Glomerular visceral epithelial cell (primary cell): Measurements from ENCODE around the gene RHOC.
A peak's percentile ranks its signal among the peaks of the same experiment; 100 is the strongest.
"Not testable (repeated sequence)": the region's sequence is repeated elsewhere in the genome, so short reads cannot be mapped to it uniquely, and the experiment has no call there.

ENCODE experiments used
- DNase-seq: peaks from one replicate; pipeline ENCODE4 v3.0.0-alpha.2; 2016; ENCODE audit errors: extremely low spot score

The RHOC gene

DNA sequence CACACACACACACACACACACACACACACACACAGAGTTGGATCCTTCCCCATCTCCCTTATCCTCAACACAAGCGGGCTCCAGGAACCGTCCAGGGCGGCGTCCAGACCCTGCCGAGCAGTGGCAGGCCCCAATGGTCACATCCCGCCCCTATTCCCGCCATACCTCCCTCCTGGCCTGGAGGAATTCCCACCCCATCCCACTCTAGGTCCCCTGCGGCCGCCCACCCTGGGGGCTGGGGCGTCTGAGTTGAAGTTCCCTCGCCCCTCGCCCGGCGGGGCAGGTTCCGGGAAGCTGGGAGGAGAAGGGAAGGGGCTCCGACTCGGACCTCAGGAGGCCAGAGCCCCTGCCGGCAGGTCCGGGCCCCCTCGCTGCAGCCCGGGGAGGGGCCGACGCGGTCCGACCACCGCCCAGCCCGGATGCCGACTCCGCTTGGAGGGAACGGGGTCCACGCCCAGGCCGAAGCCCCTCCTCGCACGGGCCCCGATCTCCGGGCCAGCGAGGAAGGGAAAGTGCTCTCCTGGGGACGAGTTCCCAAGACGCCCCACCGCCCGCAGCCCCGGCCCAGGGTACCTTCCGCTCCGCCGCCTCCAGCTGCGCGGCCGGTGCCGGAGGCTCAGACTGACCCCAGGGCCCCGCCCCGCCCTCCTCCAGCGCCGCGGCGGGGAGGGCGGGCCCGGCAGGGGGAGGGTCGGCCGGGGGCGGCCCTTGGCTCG is at the start of gene RHOC:
Gene RHOC (minus strand): TSS at position 623 of the 716 bp plus-strand sequence. CDS start 3,328 bp downstream, outside the sequence.
- DNase-seq: peak; percentile 83

DNA sequence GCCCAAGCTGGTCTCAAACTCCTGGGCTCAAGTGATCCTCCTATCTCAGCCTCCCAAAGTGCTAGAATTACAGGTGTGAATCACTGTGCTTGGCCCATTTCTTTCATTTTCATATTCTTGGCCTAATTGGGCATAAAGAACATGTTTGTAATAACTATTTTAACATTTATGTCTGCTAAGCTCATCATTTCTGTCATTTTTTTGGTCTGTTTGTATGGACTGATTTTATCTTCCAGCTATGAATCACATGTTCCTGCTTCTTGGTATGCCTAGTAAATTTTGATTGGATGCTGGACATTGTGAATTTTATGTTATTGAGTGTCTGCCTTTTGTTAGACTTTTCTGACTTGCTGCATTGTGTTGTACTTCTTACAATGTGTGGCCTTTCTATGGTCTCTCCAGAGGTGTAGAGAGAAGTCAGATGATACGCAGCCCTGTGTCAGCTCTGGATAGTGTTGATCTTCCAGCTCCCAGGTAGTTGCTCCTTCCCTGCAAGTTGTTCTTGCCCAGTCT is 47.2 kb upstream of the RHOC start:
- no peak for DNase-seq

DNA sequence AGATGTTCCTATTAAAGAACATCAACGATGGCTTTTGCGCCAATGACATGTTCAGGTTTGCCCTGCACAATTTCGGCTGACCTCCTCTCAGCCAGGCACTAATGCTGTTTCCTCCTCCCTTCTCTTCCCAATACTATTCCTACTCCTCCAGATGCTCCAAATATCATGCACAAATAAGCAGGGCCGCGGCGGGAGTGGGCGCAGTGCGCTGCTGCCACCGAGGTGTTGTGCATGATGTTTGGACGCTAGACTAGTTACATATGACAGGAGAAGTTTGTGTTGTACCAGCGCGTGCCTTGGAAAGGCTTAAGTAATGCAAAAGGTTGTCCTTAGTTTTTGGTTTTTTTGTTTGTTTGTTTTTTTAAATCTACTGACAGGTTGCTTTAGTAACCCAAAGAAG is 41.5 kb upstream of the RHOC start:
- no peak for DNase-seq

DNA sequence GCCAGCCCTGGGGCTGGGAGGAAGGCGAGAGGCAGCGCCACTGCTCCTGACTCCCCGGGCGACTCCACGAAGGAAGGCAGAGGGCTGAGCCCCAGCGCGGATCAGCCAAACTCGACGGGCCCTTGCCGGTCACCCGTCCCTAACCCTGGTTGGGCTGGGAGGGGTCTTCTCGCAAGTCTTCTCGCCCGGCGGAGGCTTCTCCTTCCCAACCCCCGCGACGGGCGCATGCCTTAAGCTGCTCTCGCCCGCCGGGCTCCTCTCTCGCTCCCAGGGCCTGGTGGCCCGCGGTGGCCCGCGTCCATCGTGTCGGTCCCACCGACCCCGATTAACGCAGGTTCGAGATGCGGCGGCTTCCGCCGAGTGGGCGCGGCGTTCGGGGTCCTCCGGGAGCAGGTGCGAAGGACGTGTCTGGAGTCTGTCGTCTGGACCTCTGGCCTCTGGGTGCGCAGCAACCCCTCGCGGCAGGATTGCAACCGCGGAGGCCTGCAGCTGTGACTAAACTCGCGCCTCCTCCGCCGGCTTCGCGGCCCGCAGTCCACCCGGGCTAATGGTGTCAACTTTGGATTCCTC is 37.2 kb upstream of the RHOC start:
- DNase-seq: no peak

DNA sequence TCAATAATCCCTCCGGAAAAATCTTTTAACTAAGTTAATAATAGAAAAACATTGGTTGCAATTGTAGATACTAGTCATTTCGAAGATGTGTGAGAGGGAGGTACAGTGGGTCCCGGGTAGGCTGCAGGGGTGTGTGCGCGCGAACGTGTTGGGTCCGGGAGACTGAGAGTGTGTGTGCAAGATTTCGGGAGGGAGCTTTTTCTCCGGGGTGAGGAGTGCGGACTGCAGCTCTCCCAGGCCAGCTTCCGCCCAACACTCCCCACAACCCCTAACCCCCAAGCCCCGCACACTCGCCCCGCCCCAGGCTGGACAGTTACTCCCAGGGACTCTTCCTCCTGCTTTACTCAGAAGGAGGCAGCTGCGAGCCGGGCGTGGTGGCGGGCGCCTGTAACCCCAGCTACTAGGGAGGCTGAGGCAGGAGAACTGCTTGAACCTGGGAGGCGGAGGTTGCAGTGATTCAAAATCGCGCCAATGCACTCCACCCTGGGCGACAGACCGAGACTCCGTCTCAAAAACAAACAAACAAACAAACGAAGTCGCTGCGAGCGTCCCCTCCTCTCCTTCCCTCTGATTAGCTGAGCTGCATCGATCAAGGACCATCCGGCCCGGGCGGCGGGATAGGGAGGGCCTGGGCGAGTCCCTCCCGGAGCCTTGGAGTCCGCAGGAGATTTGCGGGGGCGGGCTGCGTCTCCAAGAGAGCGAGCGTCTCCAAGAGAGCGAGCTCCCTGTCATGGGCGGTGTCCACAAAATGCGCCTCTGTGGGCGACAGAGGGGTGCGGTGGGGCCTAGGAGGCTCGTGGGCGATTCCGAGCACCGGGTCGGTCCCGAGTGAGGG is 36.5 kb upstream of the RHOC start:
- DNase-seq: no peak

DNA sequence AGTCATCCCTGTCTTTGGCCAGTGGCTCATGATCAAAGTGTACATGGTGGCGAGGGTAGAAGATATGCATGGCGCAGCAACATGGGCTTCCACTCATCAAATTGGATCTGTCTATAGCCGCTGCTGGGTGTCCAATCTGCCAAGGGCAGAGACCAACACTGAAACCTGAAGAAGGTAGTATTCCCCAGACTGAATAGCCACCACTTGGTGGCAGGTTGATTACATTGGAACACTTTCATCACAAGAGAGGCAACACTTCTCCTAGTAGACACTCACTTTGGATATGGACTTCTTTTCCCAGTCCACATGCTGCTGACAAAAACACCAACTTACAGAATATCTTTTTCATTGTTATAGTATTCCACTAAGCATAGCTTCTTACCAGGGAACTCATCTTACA is 30.6 kb upstream of the RHOC start:
- DNase-seq: no peak

DNA sequence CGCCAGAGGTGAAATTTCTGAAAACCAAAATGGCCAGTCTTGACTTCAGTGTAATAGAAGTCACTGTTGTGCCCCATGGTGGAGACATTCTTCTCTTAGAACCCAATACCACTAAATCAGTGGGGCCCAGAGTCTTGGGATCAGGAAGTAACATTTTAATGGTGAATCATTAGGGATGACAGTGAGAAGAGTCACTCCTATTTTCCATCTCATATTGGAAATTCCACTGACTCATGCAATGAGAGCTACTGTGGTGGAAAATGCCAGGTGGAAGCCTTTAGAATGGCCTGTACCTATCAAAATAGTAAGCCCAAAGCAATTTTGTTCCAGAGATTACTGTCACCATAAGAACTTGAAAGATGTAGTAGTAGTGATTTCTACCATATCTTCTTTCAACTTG is 28.8 kb upstream of the RHOC start:
- DNase-seq: peak; percentile 87

DNA sequence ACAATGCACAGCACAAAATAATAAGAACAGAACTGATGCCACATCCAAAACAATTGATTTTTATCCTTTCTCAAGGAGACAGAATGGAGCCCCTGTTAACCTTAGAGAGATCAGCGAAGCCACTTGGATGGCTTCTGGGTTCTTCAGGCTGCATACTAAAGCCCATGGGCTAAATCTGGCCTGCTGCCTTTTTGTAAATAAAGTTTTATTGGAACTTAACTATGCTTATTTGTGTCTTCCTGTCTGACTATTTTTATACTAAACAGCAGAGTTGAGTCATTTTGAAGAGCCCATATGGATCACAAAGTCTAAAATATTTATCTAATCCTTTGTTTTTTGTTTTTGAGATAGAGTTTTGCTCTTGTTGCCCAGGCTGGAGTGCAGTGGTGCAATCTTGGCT is 24.5 kb upstream of the RHOC start:
- no peak for DNase-seq

DNA sequence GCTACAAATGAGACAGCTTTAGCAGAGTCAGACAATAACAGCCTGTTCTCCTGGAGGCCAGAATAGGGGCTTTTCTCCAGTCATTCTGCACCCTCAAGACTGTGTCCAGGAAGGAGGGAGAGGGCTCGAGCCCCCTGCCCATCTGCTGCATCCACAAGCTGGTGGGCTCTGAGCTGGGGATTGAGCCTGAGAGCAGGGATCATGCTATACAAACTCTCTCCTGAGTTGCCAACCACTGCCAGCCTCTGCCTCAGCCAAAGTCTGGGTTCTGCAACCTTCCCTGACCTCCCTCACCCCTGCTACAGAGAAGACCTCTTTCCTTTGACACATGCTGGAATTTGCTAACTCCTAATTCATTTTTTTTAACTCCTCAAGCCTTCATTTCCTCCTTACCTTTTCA is 23.0 kb upstream of the RHOC start:
- no peak for DNase-seq

DNA sequence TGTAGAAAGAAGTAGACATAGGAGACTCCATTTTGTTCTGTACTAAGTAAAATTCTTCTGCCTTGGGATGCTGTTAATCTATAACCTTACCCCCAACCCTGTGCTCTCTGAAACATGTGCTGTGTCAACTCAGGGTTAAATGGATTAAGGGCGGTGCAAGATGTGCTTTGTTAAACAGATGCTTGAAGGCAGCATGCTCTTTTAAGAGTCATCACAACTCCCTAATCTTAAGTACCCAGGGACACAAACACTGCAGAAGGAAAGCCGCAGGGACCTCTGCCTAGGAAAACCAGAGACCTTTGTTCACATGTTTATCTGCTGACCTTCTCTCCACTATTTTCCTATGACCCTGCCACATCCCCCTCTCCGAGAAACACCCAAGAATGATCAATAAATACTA is 22.1 kb upstream of the RHOC start:
- DNase-seq: not testable (repeated sequence)

DNA sequence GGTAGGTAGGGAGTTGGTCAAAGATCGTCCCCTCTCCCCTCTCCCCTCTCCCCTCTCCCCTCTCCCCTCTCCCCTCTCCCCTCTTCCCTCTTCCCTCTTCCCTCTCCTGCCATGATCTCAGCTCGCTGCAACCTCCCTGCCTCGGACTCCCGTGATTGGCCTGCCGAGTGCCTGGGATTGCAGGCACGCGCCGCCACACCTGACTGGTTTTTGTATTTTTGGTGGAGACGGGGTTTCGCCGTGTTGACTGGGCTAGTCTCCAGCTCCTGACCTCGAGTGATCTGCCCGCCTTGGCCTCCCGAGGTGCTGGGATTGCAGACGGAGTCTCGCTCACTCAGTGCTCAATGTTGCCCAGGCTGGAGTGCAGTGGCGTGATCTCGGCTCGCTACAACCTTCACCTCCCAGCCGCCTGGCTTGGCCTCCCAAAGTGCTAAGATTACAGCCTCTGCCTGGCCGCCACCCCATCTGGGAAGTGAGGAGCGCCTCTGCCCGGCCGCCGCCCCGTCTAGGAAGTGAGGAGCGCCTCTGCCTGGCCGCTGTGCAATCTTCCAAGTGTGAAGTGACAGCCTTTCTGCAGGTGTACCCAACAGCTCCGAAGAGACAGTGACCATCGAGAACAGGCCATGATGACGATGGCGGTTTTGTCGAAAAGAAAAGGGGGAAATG is 21.5 kb upstream of the RHOC start:
- DNase-seq: not testable (repeated sequence)

DNA sequence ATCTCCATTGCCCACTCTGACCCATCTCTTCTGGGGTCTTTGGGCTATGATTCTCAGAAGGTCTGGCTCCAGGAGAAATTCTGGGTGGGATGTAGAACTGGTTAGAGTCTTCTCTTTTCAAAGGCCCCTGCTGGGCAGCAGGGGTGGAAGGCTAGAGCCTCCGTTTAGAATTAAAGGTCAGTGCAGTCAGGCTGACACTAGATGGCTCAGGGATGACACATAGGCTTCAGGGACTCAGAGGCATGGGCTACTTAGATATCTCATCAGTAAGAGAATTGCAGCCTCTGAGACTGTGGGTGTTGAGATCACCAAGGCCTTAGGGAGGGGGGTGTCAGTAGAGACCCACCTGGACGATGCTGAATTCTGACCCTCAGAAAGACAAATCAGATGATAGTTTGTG is 20.8 kb upstream of the RHOC start:
- peak; percentile 44 for DNase-seq

DNA sequence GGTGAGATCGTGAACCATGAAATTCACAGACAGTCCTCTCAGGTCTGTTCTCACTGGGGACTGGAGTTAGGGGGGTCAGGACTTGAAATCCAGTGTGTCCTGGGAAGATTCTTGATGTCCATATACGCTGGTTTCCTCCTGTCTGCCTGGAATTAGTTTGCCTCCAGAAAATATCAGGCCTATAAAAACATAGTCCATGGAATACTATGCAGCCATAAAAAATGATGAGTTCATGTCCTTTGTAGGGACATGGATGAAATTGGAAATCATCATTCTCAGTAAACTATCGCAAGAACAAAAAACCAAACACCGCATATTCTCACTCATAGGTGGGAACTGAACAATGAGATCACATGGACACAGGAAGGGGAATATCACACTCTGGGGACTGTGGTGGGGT is 17.3 kb upstream of the RHOC start:
- not testable (repeated sequence) for DNase-seq

DNA sequence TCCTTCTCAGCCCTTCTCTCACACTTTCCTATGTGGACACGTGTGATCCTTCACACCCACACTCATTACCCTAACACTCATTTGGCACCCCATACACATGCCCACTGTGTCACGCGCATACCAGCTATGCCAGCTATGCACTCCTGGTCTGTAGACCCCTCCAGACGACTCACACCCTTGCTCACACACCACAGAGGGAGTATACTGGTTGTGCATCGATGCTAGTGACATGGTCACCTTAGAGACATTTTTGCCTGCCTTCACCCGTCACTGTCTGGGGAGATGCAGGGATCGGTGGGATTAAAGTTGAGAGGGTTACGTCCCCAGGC is 16.5 kb upstream of the RHOC start:
- no peak for DNase-seq

DNA sequence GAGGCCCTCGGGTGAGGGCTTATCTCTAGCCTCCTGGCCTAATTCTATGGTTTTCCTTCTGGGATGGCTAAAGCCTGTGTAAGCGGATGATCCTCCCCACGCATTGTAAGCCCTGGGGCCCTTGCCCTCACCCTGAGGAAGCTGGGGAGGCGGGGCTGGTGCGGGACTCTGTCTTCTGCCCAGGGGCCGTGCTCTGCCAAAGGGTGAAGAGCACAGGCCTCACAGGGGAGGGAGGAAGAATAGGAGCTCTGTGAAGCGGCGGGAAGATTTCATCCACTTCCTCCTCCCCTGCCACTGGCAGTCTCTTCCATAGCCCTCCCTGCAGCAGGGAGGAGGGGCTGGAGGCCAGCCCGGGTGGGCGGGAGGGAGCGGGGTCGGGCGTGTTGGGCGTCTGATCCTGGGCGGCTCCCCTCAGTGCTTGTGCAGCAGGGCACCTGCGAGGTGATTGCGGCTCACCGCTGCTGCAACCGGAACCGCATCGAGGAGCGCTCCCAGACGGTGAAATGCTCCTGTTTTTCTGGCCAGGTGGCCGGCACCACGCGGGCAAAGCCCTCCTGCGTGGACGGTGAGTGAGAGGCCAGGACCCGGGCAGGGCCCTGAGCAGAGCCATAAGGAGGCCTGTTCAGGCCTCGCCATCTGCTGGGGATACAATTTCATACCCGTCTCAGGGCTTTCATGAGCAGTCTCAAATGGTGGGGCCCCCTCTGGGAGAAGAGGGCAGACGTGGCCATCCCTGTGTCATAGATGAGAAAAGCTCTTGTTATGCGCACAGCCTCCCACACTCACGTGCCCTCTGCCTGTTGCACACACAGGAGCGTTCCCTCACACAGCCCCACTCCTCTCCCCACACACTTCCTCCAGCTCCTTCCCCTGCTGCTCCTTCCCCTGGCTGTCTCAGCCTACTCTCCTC is 15.9 kb upstream of the RHOC start:
- no peak for DNase-seq

DNA sequence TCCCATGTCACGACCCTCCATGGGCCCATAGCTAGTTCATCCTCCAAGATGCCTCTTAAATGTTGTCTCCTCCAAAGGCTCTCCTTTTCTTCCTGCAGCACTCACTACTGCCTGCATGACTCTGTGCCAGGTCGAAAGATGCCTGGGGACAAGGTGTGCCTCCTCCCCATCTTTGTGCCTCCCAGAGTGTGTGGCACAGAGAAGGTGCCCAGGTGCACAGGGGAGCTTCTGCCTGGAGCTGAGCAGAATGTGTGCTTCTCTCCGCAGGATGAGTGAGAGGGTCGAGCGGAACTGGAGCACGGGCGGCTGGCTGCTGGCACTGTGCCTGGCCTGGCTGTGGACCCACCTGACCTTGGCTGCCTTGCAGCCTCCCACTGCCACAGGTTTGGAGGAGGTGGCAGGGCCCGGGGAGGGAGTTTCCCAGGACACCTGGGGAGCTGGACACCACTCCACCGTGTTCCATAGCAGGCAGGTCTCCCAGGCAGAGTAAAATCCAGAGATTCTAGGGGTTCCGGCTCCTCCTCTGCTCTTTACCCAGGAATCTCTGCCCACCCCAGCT is 15.1 kb upstream of the RHOC start:
- no peak for DNase-seq

DNA sequence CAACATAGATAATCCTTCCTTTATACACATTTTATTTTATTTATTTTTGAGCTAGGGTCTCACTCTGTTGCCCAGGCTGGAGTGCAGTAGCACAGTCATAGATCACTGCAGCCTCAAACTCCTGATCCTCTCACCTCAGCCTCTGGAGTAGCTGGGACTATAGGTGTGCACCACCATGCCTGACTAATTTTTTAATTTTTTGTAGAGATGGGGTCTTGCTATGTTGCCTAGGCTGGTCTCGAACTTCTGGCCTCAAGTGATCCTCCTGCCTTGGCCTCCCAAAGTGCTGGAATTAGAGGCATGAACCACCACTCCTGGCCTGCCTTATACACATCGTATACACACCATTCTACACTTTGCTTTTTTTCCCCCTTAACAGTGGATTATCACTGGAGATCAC is 14.4 kb upstream of the RHOC start:
- DNase-seq: not testable (repeated sequence)

DNA sequence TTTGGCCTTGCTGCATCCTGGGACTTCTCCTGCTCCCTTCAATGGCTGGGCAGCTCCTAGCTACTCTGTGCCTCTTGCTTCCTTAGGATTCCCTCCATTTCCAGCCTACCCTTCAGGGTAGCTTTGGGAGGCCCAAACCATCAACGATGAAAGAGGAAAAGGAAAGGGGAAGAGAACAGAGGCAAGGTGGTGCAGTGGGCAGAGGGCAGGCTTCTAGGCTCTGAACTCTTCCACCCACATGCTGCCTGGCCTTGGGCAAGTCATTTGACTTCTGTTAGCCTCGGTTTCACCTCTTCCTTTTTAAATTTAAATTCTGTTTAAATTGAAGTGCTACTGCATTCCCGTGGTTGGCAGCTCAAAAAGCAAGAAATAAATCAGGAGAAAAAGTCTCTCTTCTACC is 13.9 kb upstream of the RHOC start:
- no peak for DNase-seq

DNA sequence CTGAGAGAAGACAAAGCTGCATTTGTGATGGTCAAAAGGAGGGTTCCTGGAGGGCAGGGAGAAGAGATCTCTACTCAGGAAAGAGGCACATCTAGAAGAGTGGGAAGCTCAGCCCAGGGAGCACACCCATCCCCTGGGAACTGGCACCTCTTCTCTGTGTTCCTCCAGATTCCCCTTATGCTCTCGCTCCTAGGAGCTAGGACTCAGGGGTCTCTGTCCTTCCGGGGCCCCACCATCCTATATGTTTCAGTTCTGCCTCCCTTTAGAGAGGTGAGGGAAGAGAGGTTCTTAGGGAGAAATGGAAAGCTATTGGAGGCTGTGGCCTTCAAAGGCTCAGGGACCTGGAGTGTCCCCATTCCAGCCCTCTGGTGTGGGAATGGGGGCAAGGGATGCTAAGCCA is 12.8 kb upstream of the RHOC start:
- no peak for DNase-seq

DNA sequence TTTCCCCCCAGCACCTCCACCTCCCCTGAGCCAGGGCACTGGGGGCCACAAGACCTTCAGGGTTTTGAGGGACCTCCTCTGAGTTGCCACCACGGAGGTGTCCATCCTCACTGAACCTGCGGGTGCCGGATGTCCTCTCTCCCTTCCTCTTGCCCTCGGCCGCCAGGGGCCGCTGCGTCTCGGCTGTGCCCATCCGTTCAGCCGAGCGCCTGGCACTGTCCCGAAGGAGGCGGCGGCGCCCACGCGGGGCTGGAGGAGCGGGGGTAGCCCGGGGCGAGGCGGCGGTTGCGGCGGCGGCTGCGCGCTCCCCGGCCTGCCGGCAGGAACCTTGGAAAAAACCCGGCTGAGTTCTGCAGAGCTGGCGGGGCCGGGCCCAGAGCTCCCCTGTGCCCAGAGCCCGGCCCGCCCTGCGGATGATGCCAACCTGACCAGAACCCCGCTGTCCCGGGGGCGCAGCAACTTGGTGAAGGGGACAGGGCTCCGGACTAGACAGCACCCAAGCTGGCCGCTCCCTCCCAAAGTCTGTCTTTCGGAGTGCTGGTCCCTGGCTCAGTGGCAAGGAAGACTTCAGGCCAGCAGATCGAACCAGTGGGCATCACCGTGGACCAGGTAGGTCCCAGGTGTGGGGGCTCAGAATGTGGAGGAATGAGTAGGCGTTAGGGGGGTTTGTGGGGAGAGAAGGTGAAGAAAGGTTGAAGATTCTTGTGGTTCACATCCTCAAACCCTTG is 11.9 kb upstream of the RHOC start:
- peak; percentile 78 for DNase-seq
